SW480 (cell line): ENCODE results near the gene TAAR5.
"Not testable (repeated sequence)": the region's sequence is repeated elsewhere in the genome, so short reads cannot be mapped to it uniquely, and the experiment has no call there.

Source experiments
- DNase-seq: peaks from one replicate; pipeline ENCODE4 v3.0.0-alpha.2; 2016; ENCODE audit warnings: low spot score

The TAAR5 gene, protein sequence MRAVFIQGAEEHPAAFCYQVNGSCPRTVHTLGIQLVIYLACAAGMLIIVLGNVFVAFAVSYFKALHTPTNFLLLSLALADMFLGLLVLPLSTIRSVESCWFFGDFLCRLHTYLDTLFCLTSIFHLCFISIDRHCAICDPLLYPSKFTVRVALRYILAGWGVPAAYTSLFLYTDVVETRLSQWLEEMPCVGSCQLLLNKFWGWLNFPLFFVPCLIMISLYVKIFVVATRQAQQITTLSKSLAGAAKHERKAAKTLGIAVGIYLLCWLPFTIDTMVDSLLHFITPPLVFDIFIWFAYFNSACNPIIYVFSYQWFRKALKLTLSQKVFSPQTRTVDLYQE

DNA sequence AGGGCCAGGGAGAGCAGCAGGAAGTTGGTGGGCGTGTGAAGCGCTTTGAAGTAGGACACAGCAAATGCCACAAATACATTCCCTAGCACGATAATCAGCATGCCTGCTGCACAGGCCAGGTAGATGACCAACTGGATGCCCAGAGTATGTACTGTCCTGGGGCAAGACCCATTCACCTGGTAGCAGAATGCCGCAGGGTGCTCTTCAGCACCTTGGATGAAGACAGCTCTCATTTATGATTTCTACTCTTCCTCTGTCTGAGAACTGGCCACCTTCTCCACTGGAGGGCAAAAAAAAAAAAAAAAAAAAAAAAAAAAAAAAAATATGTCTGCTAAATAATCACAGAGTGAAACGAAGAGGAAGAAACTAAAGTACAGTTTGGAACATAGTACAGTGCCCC lies at the start of gene TAAR5:
Gene TAAR5, minus strand, starts transcription at position 288 of the 400 bp plus-strand sequence. Its CDS starts 55 bp downstream, at position 233.
- DNase-seq, result no peak

DNA sequence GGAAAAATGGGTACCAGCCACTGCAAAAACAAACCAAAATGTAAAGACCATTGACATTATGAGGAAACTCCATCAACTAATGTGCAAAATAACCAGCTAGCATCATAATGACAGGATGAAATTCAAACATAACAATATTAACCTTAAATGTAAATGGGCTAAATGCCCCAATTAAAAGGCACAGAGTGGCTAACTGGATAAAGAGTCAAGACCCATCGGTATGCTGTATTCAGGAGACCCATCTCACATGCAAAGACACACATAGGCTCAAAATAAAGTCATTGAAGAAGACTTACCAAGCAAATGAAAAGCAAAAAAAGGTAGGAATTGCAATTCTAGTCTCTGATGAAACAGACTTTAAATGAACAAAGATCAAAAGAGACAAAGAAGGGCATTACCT lies 47.6 kb upstream of the TAAR5 start:
- DNase-seq, result not testable (repeated sequence)

DNA sequence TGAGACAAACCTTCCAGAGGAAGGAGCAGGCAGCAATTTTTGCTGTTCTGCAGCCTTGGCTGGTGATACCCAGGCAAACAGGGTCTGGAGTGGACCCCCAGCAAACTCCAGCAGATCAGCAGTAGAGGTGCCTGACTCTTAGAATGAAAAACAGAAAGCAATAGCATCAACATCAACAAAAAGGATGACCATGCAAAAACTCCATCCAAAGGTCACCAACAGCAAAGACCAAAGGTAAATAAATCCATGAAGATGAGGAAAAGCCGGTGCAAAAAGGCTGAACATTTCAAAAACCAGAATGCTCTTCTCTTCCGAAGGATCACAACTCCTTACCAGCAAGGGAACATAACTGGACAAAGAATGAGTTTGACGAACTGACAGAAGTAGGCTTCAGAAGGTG lies 46.4 kb upstream of the TAAR5 start:
- not testable (repeated sequence) for DNase-seq

DNA sequence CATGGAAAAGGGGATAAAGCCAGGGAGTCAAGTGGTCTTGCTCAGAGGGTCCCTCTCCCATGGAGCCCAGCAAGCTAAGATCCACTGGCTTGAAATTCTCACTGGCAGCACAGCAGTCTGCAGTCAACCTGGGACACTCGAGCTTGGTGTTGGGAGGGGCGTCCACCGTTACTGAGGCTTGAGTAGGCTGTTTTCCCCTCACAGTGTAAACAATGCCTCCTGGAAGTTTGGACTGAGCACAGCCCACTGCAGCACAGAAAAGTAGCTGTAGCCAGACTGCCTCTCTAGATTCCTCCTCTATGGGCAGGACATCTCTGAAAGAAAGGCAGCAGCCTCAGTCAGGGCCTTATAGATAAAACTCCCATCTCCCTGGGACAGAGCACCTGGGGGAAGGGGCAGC lies 45.7 kb upstream of the TAAR5 start:
- DNase-seq, result not testable (repeated sequence)

DNA sequence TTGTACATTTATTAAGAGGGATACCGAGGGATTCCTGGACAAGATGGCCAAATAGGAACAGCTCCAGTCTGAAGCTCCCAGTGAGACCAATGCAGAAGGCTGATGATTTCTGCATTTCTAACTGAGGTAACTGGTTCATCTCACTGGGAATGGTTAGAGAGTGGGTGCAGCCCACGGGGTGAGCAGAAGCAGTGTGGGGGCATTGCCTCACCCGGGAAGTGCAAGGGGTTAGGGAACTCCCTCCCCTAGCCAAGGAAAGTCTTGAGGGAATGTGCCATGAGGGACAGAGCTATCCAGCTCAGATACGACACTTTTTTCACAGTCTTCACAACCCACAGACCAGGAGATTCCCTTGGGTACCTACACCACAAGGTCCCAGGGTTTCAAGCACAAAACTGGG lies 45.3 kb upstream of the TAAR5 start:
- DNase-seq, result no peak

DNA sequence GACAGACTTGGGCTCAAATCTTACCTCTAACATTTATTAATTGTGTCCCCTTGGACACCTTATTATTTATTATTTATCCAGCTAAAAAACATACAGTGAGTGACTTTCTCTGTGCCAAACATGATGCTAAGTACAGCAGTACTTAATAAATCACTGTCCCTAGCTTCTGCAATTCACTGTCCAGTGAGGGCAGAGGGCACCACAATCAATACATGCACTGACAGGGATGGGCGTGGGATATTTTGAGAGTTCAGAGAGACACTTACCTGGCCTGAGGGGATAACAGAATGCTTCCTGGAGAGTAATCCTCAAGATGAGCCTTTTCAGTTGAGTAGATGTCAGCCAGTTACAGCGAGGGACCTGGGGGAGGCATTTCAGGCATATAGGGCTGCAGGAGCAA lies 43.8 kb upstream of the TAAR5 start:
- no peak for DNase-seq

DNA sequence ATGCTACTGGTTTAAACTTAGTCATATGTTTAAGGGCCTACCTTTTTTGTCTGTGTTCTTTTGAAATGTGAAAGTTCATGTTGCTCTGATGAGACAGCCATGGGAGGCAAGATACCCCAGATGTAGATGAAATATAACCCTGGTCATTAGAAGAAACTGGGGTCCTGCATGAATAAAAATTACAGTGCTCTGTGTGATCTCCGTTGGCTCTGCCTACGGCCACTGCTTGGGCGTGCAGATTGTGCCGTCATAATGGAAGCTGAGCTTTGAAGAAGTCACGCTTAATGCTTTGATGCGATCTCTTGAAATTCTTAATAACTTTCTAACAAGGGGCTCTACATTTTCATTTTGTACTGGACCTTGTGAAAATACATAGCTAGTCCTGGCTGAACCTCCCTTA lies 34.6 kb upstream of the TAAR5 start, which contains the start of gene TAAR2:
Gene TAAR2, minus strand, starts transcription at position 101 of the 400 bp plus-strand sequence. Its CDS starts 0 bp downstream, at position 101.
- DNase-seq, result no peak

DNA sequence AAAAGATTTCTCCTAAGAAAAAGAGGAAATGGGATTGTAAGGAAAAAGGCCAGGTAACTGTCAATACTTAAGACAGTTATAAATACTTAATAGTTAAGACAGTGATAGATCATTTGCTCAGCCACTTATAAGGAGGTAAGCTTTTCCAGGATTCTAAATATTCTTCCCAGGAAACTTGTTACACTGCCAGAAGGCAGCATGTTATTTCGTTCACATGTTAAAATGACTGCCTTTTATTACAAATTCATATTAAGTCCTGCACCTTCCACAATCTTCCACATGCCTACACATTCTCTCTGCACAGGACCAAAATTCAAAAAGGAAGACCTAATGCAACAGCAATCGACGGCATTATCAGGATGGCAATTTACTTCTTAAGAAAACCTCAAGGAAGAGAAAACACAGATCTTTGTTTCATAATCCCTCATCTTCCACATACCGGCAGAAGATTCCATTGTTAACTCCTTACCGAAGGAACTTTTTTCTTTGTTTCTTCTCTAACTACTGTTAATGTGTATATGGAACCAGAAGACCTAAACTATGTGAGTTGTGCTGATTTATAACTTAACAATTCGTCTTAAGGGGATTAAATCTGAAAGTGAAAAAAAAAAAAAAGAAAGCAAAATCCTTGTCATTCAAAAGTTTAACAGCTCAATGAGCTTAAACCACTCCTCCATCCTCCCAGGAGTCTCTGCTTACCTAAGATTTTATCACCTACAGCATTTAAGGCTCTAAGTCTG lies 33.7 kb upstream of the TAAR5 start:
- DNase-seq, result no peak

DNA sequence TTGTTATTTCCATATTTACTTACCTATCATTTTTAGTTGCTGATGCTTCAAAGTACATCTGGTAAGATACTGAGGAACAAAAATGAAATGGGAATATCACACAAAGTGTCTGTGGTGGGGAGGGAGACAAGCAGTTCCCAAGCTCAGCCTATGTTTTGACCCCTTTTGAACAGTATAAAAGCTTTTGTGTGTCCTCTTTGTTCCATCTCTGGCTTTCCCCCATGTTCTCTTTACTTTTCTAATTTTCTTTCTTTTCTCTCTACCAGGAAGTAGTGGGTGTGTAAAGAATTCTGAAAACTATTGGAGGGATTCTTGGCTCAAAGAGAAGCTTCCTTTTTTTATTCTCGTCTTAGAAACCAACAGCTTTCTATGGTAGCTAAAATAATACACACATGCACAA lies 27.1 kb upstream of the TAAR5 start:
- no peak for DNase-seq

DNA sequence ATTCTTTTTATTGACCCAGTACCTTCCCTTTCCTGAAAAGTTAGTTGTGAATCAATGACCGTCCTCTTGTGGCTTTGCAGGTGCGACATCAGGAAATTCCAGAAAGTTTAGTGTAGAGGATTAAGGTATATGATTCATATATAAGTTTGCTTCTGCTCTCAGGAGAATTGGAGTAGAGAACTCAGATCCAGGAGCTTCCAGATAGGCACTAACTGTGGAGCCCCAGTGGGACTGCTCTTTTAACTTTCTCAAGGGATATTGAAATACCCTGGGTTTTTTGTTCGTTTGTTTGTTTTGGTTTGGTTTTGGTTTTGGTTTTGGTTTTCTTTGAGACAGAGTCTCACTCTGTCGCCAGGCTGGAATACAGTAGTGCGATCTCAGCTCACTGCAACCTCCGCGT lies 25.0 kb upstream of the TAAR5 start:
- DNase-seq, result peak; percentile 47

DNA sequence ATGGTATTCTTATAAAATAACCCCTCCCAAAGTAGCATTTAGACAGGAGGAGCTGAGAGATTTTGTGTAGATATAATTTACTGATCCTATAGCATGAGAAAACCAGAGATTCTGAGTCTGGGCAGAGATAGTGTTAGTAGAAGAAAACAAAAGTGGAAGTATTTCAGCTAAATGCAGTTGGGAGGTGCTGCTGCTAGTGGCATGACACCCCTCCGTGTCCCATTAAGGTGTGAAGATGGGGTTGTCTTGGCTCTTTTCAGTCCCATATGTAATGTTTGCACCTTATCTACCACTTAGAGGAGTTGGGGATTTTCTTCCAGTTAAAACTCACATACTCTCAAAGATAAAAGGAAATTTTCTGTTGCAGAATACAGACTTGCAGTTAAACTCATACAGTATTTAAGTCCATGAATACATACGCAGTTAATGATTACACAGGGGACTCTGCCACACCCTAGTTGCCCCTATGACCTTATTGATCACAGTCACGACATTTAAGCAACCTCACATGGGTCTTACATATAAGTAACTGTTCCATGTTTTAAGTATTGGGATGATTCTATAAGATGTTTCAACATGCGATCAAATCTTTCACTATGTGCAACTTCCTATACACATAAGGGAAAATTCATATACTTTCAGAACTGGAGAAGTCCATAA lies 23.0 kb upstream of the TAAR5 start:
- DNase-seq, result peak; percentile 43

DNA sequence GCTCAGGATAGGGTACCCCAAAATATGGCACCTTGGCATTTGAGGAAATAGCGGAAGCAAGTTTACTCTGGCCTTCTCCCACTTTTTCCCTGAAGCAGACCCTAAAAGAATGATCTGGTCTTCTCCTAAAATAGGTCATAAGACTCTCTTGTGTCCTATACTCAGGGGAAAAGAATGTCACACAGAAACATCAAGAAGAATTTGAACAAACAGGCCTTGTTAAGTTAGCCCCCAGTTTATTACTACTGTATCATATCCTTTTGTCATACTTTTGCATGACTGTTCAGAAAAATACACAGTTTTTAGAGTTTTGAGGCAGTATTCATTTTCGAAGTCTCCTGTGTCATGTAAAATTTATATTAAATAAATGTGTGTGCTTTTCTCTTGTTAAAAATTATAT lies 22.1 kb upstream of the TAAR5 start:
- no peak for DNase-seq

DNA sequence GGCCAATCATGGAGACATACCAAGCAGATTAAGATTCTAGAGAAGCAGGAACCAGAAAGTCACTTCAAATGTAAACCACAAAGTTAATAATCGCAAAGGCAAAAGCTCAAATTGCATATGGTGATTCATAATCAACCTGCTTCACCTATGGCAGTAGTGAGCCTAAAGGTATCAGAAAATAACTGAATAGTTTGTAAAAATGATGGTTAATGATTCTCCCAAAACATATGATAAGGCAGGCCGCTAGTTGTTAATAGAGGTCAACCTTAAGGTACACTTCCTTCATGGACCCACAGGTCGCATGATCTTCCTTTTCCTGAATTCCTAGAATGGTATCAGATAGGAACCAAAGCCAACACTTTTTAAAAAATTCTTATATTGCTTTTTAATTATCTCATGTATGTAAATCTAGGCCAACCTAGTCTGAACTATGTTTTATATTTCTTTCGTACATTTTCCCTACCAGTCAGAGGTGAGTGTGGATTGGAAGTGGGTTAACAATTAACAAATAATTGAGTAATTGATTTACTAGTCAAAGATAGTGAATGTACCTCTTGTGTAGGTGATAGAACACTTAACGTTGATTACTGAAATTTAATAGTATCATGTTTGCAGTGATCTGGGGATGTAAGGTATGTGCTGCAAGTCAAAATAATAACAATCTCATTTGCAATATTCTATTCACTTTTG lies 18.1 kb upstream of the TAAR5 start:
- DNase-seq, result no peak

DNA sequence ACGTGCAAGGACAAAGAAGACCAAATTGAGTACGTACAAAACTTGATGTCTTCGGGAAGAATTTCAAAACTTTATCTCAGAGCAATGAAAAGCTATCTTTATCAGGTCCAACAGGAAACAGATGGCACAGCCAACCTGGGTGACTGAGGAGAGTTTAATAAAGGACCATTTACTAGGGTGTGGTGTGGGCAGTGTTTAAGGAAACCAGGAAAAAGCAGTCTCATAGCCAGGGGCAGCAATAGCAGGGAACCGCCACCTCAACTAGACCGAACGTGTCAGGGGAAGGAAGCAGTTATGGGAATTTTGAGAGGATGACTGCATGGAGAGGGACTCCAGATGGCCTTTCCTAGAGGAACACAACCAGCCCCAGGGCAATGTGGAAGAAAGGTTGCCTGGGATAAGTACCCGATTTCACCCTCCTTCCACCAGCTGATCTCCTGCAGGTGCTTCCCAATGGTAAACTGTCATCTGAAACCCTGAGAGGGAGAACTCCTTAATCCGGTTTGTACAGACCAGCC lies 15.2 kb upstream of the TAAR5 start:
- no peak for DNase-seq

DNA sequence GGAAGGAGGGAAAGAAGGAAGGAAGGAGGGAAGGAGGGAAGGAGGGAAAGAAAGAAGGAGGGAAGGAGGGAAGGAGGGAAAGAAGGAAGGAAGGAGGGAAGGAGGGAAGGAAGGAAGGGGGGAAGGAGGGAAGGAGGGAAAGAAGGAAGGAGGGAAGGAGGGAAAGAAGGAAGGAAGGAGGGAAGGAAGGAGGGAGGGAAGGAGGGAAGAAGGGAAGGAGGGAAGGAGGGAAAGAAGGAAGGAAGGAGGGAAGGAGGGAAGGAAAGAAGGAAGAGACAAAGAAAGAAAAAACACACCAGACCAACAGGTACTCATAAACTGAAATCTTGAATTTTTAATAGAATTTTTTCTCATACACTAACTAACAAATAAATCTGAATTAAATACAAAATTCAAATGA lies 11.4 kb upstream of the TAAR5 start:
- not testable (repeated sequence) for DNase-seq

DNA sequence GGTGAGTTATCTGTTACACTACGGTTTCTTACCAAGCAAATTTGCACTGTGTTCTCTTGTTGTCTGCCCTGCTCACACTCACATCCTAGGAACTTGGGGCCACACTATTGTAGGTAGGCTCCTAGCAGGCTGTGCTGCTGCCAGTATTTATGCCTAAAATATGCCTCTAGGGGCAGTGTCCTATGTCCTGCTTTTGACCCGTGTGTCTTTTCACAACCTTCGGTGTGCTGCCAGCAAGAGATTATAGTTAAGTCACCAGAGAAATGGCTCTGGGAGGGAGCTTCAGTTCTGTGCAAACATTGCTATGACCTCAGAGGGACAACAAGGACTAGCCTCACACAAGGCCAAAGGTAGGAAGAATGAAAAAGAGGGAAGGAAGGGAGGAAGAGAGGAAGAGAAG lies 8.9 kb upstream of the TAAR5 start:
- DNase-seq, result peak; percentile 29

DNA sequence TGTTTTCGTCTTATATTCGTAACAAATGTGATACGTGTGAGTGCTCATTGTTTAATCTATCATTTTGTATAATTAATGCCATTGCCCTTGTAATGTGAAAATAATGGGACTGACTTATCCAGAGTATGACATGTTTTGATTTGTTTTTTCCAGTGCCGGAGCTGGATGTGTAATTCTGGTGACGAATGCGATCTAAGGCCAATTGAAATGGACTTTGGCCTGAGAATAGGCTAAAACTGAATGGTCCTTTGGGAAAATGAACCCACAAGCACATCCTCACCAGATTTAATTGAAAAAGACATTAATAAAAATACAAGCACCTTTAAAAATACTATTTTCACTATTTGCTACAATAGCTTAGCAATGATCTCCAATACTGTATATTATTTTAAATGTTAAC lies 6.7 kb upstream of the TAAR5 start:
- no peak for DNase-seq

DNA sequence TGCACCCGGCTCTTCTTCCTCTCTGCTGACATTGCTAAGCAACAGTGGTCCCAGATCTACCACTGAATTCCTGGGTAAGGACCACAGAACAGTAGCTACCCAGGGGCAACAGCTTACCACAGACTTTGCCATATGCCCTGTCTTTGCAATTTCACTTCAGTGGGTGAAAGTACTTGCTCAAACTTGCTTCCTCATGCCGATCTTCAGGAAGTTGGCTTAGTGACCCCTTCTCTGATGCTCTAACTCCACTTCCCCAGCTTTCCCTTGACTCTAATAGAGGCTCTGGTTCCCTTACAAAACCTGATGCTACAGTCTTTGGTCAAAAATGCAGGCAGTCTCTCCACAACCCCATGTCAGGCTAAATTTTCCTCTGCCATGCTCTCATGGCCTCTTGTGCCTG lies 3.3 kb upstream of the TAAR5 start:
- DNase-seq, result no peak

DNA sequence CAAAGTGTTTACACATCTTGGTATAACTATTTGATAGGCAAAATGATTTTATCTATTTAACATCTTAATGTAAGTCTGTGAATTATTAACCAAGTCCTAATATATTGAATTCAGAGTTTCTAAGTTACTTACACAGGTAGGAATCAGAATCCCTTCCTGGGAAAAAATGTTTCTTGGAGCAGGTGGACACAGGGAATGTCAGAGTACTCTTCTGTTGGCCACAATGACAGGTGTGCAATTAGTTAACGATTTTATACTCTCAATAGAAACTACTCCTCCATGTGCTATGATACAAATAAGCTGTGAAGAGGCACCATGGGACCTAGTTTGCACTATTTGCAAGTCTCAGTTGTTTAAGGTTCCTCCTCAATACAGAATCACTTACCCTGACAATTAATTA lies 821 bp upstream of the TAAR5 start:
- no peak for DNase-seq

DNA sequence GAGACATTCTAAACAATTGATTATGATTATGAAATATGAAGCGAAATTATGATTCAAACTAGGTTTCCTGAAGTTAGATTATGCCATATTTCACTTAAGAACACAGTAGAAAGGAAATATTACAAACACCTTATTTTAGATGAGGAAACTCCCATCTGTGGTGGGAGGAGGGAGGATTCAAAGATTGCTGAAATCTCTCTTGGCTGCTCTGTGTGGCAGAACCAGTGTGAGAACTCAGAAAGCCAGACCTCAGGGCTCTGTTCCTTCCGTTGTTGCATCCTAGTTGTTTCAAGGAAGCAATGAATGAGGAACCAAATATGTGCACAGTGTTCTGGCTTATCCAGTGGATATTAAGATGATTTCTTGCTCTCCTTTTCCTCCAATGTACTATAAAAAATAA lies 2.1 kb downstream of the TAAR5 start:
- no peak for DNase-seq

DNA sequence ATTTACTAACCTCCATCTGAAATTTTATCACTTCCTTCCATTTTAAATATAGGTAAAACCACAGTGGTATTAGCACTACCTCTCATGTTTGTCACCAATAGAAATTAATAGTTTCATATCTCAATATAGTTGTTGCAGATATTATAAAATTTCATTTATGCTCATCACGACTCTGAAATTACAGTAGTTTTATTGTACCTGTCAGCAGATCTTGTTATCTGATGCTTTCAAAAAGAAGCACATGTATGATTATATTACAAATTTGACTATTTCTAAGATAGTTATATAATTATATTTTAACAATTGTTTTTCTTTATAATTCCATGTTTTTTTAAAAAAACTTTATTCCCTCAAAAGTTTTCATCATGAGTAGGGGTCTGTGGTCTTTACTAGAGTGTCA lies 4.8 kb downstream of the TAAR5 start:
- DNase-seq, result no peak

DNA sequence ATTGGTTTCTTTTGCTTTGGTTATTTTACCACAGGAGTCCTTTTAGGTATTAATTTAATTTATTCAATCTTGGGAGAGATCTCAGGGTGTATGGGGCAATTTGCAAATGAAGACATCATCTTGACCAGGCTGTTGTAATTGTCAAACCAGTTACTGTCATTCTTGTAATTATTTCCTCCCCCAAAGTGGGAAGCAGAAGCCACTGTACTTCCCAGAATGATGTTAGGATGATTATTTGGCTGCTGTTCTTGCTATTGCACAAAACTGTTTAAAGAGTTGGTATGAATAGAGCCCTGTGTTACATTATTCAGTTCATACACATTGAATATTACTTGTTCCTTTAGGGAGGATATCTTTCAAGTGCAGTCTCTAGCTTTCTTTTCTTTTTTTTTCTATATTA lies 17.8 kb downstream of the TAAR5 start:
- no peak for DNase-seq
